Ascending aorta (tissue), 2 donors: ENCODE data around the gene DNM1. TPM values are rescaled to one million over a fixed set of nuclear protein-coding genes. Genes with fewer than 3 reads are reported as not detected.

ENCODE experiments used
- DNase-seq, 2 donors: peaks; one replicate each; pipeline ENCODE4 v3.0.0-alpha.2; 2019; ENCODE audit warnings: low spot score in 2 of 2
- H3K27ac ChIP-seq, 2 donors: fragments of 200-600 bp; sonication (generic); one replicate each; pipeline ENCODE4 v1.5.1; 2016 to 2017; ENCODE audit warnings: mild to moderate bottlenecking in 1 of 2
- H3K27me3 ChIP-seq: fragments of 200-600 bp; sonication (generic); one replicate; pipeline ENCODE4 v1.5.1; 2017
- H3K36me3 ChIP-seq, 2 donors: fragments of 200-600 bp; sonication (generic); one replicate each; pipeline ENCODE4 v1.5.1; 2016
- H3K4me1 ChIP-seq, 2 donors: fragments of 200-600 bp; sonication (generic); one replicate each; pipeline ENCODE4 v1.5.1; 2016 to 2017; ENCODE audit warnings: mild to moderate bottlenecking in 1 of 2
- H3K4me3 ChIP-seq, 2 donors: fragments of 200-600 bp; sonication (generic); one replicate each; pipeline ENCODE4 v1.5.1; 2016 to 2017; ENCODE audit warnings: mild to moderate bottlenecking in 1 of 2
- H3K9me3 ChIP-seq, 2 donors: fragments of 200-600 bp; sonication (generic); one replicate each; pipeline ENCODE4 v1.5.1; 2016
- intact Hi-C: fragments of 100-400 bp; cut with DNase I; formaldehyde crosslinking; loops from one replicate; pipeline ENCODE4 v1.15.1; 2023
- total RNA-seq: library from RNA; depleted of rRNA; stranded (reverse); fragments of >200 nt; gene quantifications from one replicate; pipeline ENCODE4 v1.1.0, GENCODE V29; 2016
- TF ChIP-seq, protein P1 (sequence below), 3 experiments: fragments of 200-600 bp in 2 of 3; fragments of 450-650 bp in 1 of 3; sonication (generic) in 2 of 3; IDR thresholded peaks; one replicate each; pipeline ENCODE4 v1.5.1; 2016 to 2019; ENCODE audit warnings: antibody characterized with exemption in 3 of 3, mild to moderate bottlenecking in 1 of 3, moderate library complexity in 1 of 3

DNM1 gene
- total RNA-seq, 1 donor from 2014 or later = 31.9 TPM

DNA sequence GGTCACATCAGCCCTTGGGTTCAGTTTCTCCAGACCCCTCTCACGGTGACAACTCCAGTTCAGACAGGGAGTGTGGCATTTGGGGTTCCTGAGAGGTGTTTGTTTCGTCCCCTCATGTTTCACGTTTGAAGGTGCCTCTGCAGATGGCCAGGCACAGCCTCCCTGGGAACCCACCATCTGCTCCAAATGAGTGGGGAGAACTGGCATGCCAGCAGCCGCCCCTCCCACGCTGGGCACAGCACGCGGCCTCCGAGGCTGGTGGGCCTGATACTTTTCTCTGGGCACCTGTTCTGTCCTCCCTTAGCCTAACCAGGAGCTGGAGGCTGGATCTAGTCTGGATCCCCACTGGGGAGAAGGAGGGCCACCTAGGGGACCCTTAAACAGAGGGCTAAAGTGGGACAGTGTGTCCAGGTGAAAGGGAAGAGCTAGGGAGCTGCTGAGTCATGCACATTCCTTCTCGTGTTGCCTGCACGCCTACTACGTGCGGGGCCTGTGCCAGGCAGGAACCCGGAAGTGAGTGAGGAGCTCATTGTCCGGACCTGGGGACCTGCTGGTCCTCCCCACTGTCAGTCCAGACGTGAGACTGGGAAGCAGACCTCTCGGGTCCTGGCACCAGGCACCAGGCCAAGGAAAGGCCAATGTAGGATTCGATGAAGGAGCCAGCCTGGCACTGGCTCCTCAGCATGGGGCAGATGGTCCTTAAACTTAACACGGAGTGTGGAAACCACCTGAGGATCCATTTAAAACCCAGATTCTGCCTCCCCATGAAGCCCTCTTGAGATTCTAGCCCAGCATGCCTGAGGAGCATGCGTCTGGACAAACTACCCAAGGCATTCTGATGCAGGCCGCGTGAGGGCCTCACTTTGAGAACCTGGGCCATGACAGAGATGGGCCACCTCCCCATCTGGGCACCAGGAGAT, 11.7 kb downstream of the DNM1 start:
- H3K27ac ChIP-seq = no peak overlapping the region
- no peak overlapping the region for H3K4me3 ChIP-seq

DNA sequence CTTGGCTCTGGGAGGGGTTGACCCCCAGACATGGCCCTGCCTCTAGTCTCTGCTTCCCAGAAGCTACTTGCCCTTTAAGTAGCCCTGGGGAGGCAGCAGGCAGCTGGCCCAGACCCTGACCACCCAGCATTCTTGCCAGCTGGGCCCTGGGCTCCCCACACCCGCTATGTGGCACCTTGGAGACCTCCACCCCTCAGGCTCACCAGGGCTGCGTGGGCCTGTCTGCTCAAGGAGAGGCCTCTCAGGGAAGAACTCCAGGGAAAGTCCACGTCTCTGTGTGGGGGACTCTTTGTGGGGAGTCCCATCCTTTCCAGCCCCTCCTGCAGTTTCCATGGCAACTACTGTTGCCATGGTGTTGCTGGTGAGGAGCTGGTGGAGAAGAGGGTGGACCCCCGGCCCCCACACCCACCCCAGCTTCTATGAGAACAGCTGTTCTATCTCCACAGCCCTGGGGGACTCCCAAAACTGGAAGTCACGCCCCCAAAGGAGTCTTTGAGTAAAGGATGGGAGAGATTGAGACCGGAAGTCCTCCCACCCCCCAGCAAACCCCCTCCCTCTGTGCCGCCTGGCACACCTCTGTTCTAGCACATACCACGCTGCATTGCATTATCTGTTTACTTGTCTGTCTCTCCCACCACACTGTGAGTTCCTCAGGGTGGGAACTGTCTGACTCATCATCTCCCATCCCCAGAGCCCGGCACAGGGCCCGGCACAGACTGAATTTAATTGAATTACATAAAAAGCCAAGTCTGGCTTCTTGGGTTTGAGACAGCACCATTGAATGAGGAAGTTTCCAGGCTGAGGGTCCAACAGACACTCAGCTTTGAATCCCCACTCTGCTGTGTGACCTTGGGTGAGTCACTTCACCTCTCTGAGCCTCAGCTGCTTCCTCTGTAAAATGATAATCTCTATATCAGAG, 12.6 kb downstream of the DNM1 start:
- H3K9me3 ChIP-seq = no peaks in the 10 kb centered on the region
- intact Hi-C loops = no loop called here
- TF ChIP-seq, protein P1, sequence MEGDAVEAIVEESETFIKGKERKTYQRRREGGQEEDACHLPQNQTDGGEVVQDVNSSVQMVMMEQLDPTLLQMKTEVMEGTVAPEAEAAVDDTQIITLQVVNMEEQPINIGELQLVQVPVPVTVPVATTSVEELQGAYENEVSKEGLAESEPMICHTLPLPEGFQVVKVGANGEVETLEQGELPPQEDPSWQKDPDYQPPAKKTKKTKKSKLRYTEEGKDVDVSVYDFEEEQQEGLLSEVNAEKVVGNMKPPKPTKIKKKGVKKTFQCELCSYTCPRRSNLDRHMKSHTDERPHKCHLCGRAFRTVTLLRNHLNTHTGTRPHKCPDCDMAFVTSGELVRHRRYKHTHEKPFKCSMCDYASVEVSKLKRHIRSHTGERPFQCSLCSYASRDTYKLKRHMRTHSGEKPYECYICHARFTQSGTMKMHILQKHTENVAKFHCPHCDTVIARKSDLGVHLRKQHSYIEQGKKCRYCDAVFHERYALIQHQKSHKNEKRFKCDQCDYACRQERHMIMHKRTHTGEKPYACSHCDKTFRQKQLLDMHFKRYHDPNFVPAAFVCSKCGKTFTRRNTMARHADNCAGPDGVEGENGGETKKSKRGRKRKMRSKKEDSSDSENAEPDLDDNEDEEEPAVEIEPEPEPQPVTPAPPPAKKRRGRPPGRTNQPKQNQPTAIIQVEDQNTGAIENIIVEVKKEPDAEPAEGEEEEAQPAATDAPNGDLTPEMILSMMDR (IDR thresholded peaks at IDR 0.05) = no peak
- H3K36me3 ChIP-seq = no peaks in the 10 kb centered on the region
- H3K27me3 ChIP-seq = no peaks in the 10 kb centered on the region
- H3K27ac ChIP-seq = no peak overlapping the region
- no peak for DNase-seq
- no peak overlapping the region for H3K4me3 ChIP-seq
- H3K4me1 ChIP-seq = peaks cover 0 to 2% of the 10 kb centered on the region in 2 donors

More for the DNA sequence above, 11.7 kb downstream of the DNM1 start:
- no peaks in the 10 kb centered on the region for H3K9me3 ChIP-seq
- TF ChIP-seq, protein P1 (IDR thresholded peaks at IDR 0.05) = no peak
- no peaks in the 10 kb centered on the region for H3K36me3 ChIP-seq
- intact Hi-C loops = no loop called here
- no peaks in the 10 kb centered on the region for H3K27me3 ChIP-seq
- H3K4me1 ChIP-seq = peaks cover 0 to 2% of the 10 kb centered on the region in 2 donors
- DNase-seq = no peak

DNA sequence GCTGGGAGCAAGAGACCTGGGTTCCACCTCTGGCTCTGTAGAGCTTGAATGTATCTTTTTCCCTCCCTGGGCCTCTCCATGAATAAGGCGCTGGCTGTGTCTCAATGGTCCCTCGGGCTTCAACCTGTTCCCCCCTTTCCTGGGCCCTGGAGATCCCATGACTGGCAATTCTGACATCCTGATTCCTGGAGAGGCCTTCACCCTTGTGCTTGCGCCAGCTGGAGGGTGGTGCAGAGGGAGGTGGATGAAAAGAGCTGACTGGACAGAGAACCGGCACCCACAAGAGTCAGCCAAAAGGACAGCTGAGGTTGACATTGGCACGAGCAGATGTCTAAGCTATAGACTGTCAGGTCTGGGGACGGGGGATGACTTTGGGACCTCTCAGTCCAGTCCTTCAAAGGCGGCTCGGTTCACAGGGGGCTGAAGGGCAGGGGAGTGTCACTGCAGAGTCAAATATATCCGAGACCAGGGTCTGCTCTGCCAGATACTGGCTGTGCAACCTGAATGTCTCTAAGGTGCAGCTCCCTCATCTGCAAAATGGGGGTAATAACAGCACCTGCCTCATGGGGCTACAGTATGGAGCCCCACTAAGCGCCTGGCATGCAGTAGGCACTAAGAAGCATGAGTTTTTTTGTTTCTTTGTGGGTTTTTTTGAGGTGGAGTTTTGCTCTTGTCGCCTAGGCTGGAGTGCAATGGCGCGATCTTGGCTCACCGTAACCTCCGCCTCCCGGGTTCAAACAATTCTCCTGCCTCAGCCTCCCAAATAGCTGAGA, 13.8 kb downstream of the DNM1 start:
- Histone ChIP-seq H3K4me3 (no peak overlapping the region), H3K4me1 (peaks cover 0 to 2% of the 10 kb centered on the region in 2 donors), H3K27me3 (no peaks in the 10 kb centered on the region), H3K27ac (no peak overlapping the region), H3K36me3 (no peaks in the 10 kb centered on the region), H3K9me3 (no peaks in the 10 kb centered on the region)
- DNase-seq = no peak
- intact Hi-C loops = no loop called here
- TF ChIP-seq, protein P1 (IDR thresholded peaks at IDR 0.05) = no peak

DNA sequence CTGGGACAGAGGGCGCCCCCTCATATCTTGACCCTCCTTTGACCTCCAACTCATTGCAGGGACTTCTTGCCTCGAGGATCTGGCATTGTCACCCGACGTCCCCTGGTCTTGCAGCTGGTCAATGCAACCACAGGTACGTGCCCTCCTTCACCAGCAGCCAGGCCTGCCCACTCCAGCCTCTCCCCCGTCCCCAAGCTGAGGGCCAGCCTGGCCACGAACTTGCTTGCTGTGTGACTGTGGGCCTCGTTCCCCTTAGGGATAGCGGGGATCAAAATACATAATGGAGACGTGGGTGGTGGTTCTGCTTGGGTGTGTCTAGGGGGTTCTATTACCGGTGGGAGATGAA, 15.0 kb downstream of the DNM1 start:
- DNase-seq = no peak
- TF ChIP-seq, protein P1 (IDR thresholded peaks at IDR 0.05) = no peak
- H3K27me3 ChIP-seq = no peaks in the 10 kb centered on the region
- no peaks in the 10 kb centered on the region for H3K9me3 ChIP-seq
- H3K4me1 ChIP-seq = peaks cover 0 to 2% of the 10 kb centered on the region in 2 donors
- intact Hi-C loops = loop anchor here (2.0 kb wide), 1 partner anchor 59 kb away; the partner anchor contains the start of genes GOLGA2 and SWI5
- H3K27ac ChIP-seq = no peak overlapping the region
- peak overlapping the region; percentile 37 to 55 for H3K4me3 ChIP-seq
- no peaks in the 10 kb centered on the region for H3K36me3 ChIP-seq
